OCI-LY3 (cell line): Measurements from ENCODE around the gene SLC5A10.

Experiments
- EZH2phosphoT487 ChIP-seq: fragments of 200-600 bp; shearing (Covaris generic); IDR thresholded peaks from 2 replicates; pipeline ENCODE4 v1.6.1; 2018; ENCODE audit warnings: antibody characterized with exemption, mixed run types, low read depth
- TF ChIP-seq, protein P1 (sequence below): fragments of 200-600, 300-600 bp; sonication (generic); IDR thresholded peaks from 2 replicates; pipeline ENCODE4 v1.5.1; 2014; ENCODE audit warnings: antibody characterized with exemption, low read length, low read depth

DNA sequence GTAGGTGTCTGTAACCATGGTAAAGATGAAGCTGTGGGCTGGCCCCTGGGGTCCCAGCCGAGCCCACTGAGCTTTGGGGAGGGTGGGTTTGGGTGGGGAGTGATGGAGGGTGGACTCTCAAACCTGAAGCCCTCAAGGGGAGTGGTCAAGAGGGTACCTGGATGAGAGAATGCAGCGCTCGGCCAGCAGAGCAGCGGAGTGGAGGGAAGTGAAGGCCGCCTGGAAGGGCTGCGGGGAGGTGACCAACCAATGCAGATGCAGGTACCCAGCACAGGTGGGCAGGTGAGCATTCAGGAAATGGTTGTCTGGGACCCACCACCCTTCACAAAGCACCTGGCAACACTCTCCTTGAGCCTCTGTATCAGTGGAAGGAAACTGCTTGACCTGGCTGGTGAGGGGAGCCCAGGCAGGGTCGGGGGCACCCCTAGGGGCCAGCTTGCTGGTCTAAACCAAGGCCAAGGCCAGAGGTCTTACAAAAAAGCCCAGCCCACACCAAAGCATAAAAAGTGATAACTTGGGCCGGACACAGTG, 3.4 kb upstream of the SLC5A10 start:
- TF ChIP-seq, protein P1, sequence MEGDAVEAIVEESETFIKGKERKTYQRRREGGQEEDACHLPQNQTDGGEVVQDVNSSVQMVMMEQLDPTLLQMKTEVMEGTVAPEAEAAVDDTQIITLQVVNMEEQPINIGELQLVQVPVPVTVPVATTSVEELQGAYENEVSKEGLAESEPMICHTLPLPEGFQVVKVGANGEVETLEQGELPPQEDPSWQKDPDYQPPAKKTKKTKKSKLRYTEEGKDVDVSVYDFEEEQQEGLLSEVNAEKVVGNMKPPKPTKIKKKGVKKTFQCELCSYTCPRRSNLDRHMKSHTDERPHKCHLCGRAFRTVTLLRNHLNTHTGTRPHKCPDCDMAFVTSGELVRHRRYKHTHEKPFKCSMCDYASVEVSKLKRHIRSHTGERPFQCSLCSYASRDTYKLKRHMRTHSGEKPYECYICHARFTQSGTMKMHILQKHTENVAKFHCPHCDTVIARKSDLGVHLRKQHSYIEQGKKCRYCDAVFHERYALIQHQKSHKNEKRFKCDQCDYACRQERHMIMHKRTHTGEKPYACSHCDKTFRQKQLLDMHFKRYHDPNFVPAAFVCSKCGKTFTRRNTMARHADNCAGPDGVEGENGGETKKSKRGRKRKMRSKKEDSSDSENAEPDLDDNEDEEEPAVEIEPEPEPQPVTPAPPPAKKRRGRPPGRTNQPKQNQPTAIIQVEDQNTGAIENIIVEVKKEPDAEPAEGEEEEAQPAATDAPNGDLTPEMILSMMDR = no peak
- TF ChIP-seq EZH2phosphoT487 = no peak
